GM12874 (cell line): ENCODE measurements around the gene PTPRC.

Source experiments
- TF ChIP-seq, protein P1 (sequence below): IDR thresholded peaks from 2 replicates; pipeline ENCODE4 v1.5.1; 2011; ENCODE audit warnings: low read depth, mild to moderate bottlenecking, control low read depth, low read length, moderate library complexity; ENCODE audit not compliant: insufficient read depth

Gene PTPRC

GRCh38 chr1:198776602-198777029, 137.8 kb downstream of the PTPRC start:
- TF ChIP-seq, protein P1, sequence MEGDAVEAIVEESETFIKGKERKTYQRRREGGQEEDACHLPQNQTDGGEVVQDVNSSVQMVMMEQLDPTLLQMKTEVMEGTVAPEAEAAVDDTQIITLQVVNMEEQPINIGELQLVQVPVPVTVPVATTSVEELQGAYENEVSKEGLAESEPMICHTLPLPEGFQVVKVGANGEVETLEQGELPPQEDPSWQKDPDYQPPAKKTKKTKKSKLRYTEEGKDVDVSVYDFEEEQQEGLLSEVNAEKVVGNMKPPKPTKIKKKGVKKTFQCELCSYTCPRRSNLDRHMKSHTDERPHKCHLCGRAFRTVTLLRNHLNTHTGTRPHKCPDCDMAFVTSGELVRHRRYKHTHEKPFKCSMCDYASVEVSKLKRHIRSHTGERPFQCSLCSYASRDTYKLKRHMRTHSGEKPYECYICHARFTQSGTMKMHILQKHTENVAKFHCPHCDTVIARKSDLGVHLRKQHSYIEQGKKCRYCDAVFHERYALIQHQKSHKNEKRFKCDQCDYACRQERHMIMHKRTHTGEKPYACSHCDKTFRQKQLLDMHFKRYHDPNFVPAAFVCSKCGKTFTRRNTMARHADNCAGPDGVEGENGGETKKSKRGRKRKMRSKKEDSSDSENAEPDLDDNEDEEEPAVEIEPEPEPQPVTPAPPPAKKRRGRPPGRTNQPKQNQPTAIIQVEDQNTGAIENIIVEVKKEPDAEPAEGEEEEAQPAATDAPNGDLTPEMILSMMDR = no peak

DNA sequence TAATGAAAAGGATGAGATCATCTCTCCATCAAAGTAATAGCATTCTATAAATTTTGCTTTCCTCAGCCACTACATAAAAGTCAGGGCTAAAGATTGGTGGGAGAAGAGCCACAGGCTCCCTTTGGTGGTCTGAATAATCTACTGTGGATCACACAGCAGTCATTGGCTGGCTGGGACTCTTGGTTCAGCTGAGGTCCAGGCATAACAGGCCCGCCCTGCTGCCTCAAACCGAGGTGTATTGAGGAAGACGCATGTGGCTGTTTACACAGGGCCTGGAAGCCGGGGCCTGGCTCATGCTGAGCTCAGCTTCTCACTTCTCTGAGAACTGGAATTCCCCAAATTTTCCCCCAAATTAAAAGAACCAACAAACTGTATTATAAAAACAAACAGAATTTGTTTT, 139.2 kb downstream of the PTPRC start:
- TF ChIP-seq, protein P1 = no peak

GRCh38 chr1:198780376-198780775, 141.5 kb downstream of the PTPRC start:
- TF ChIP-seq, protein P1 = no peak

GRCh38 chr1:198788561-198789064, 149.8 kb downstream of the PTPRC start:
- TF ChIP-seq, protein P1 = no peak

GRCh38 chr1:198793714-198794113, 154.9 kb downstream of the PTPRC start:
- TF ChIP-seq, protein P1 = no peak

DNA sequence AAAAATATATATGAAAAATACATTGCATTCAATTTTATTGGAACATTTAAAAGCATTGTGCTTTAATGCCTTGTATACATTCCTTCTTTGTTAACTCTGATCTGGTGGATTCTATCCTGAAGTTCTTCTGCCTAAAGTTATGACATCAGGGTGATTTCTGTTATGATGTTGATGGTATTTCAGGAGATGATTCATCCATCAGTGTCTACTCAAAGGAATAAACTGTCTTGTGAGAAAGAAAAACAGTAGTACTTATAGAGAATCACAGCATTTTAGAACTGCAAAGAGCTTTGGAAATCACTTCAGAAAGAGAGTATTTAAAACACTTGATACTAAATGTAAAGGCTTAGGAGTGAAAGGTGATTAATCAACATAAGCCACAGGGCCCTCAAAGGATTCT, 155.7 kb downstream of the PTPRC start:
- TF ChIP-seq, protein P1 = no peak

DNA sequence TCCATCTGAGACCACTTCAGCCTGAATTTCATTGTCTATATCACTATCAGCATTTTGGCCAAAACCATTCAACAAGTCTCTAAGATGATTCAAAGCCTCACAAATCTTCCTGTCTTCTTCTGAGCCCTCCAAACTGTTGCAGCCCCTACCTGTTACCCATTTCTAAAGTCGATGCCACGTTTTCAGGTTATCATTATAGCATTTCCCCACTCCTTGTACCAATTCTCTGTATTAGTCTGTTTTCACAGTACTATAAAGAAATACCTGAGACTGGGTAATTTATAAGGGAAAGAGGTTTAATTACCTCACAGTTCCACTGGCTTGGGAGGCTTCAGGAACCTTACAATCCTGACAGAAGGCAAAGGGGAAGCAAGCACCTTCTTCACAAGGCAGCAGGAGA, 158.8 kb downstream of the PTPRC start:
- TF ChIP-seq, protein P1 = no peak
